OCI-LY7 (cell line): ENCODE results near the gene COL23A1. TPM values are rescaled to one million over a fixed set of nuclear protein-coding genes. Genes with fewer than 3 reads are reported as not detected.

Experiments used
- BruUV-seq: library from RNA; stranded (reverse); fragments of 400-500 nt; replicated peaks from 2 replicates; lab custom pipeline; 2021; lab: Mats Ljungman, UMichigan
- CTCF ChIA-PET: fragments of 300-600 bp; sonication (Branson Sonifier 250); formaldehyde crosslinking; loops from one replicate; lab custom pipeline; 2022; ENCODE audit warnings: antibody characterized with exemption; ENCODE audit not compliant: unreplicated experiment; lab: Charles Lee
- POLR2A ChIA-PET: fragments of 300-600 bp; sonication (Branson Sonifier 250); formaldehyde crosslinking; loops from one replicate; lab custom pipeline; 2022; ENCODE audit warnings: antibody characterized with exemption; lab: Charles Lee
- DNase-seq: peaks from one replicate; pipeline ENCODE4 v3.0.0-alpha.2; 2015; ENCODE audit warnings: low spot score
- H2AFZ ChIP-seq: fragments of 200-600 bp; sonication (generic), shearing (Covaris generic); 2 replicates; pipeline ENCODE4 v1.6.1; 2014; ENCODE audit warnings: mild to moderate bottlenecking, antibody characterized with exemption, low read length, moderate library complexity
- H3K27ac ChIP-seq: fragments of 200-600 bp; sonication (generic); 2 replicates; pipeline ENCODE4 v1.5.1; 2014; ENCODE audit warnings: mixed run types, low read depth, mild to moderate bottlenecking, moderate library complexity, low read length, inconsistent platforms; ENCODE audit not compliant: poor library complexity, severe bottlenecking
- H3K36me3 ChIP-seq: fragments of 200-600 bp; sonication (generic); 2 replicates; pipeline ENCODE4 v1.6.1; 2014; ENCODE audit warnings: mild to moderate bottlenecking, antibody characterized with exemption, low read length, moderate library complexity, mixed read lengths; ENCODE audit not compliant: insufficient read depth
- H3K4me1 ChIP-seq: fragments of 200-600 bp; sonication (generic); 2 replicates; pipeline ENCODE4 v1.5.1; 2014; ENCODE audit warnings: mild to moderate bottlenecking, low read length; ENCODE audit not compliant: insufficient read depth, poor library complexity, severe bottlenecking
- H3K4me2 ChIP-seq: fragments of 200-600 bp; sonication (generic); 2 replicates; pipeline ENCODE4 v1.6.1; 2014; ENCODE audit warnings: mild to moderate bottlenecking, low read length
- H3K4me3 ChIP-seq: fragments of 200-600 bp; sonication (generic); 2 replicates; pipeline ENCODE4 v1.5.1; 2014; ENCODE audit warnings: mild to moderate bottlenecking, low read depth, low read length; ENCODE audit not compliant: poor library complexity, severe bottlenecking
- H3K79me2 ChIP-seq: fragments of 200-600 bp; sonication (generic); 2 replicates; pipeline ENCODE4 v1.6.1; 2016; ENCODE audit warnings: low read depth, mild to moderate bottlenecking, low read length, moderate library complexity, mixed read lengths; ENCODE audit not compliant: insufficient read depth
- H3K9me2 ChIP-seq: fragments of 200-600 bp; sonication (generic); 2 replicates; pipeline ENCODE4 v1.6.1; 2016; ENCODE audit warnings: mild to moderate bottlenecking, low read length, mixed read lengths; ENCODE audit not compliant: insufficient read depth
- H3K9me3 ChIP-seq: fragments of 200-600 bp; sonication (generic); 2 replicates; pipeline ENCODE4 v1.6.1; 2014; ENCODE audit warnings: mild to moderate bottlenecking, mixed run types, low read length, mixed read lengths
- H4K20me1 ChIP-seq: fragments of 200-600 bp; sonication (generic); 2 replicates; pipeline ENCODE4 v1.6.1; 2014; ENCODE audit warnings: mild to moderate bottlenecking, antibody characterized with exemption, low read length, moderate library complexity, mixed read lengths; ENCODE audit not compliant: insufficient read depth
- EZH2phosphoT487 ChIP-seq: fragments of 200-600 bp; sonication (generic); IDR thresholded peaks from 2 replicates; pipeline ENCODE4 v1.6.1; 2018; ENCODE audit warnings: low read depth, borderline replicate concordance, mild to moderate bottlenecking, mixed run types, antibody characterized with exemption, low read length, moderate library complexity, mixed read lengths
- intact Hi-C: fragments of 100-400 bp; cut with micrococcal nuclease; formaldehyde crosslinking; loops from one replicate; pipeline ENCODE4 v1.10.0; 2022; ENCODE audit not compliant: unreplicated experiment
- total RNA-seq, 2 experiments: library from RNA; depleted of rRNA in 1 of 2; stranded (reverse); fragments of >200 nt in 1 of 2; shearing (Covaris generic) in 1 of 2; gene quantifications; 2 replicates each; pipeline ENCODE4 v1.2.3, GENCODE V29; 2014 to 2022
- TF ChIP-seq, protein P1 (sequence below): fragments of 200-600 bp; sonication (generic); conservative IDR thresholded peaks from 2 replicates; pipeline ENCODE4 v1.5.1; 2014; ENCODE audit warnings: mild to moderate bottlenecking, antibody characterized with exemption, low read length, moderate library complexity, mixed read lengths

The COL23A1 gene
- total RNA-seq, 2 experiments from 2014 or later: 0.53 TPM; not detected in 1

DNA sequence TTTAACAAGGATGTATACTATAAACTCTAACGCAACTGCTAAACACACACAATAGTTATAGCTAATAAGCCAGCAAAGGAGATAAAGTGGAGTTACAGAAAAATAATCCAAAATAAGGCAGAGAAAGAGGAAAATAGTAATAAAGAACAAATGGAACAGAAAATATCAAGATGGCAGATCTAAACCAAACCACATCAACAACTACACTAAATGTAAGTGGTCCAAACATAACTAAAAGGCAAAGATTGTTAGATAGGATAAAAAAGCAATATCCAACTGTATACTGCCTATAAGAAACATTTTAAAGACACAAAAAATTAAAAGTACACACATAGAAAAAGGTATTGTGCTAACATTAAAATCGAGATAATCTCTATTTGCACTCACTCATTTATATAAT is 5.6 kb upstream of the COL23A1 start:
- peaks cover 31% of the 10 kb centered on the region for H3K36me3 ChIP-seq
- TF ChIP-seq EZH2phosphoT487: no peak
- no peak overlapping the region for H3K27ac ChIP-seq
- H3K9me3 ChIP-seq: peaks cover 23% of the 10 kb centered on the region; the same call in 1 of the 2 replicates
- H4K20me1 ChIP-seq: no peaks in the 10 kb centered on the region
- no TSS peak for BruUV-seq
- H2AFZ ChIP-seq: no peak overlapping the region
- H3K4me3 ChIP-seq: no peak overlapping the region
- POLR2A ChIA-PET: no interaction called here
- no peaks in the 10 kb centered on the region for H3K79me2 ChIP-seq
- DNase-seq: no peak
- intact Hi-C loops: no loop called here
- H3K4me2 ChIP-seq: no peak overlapping the region
- no peaks in the 10 kb centered on the region for H3K9me2 ChIP-seq
- H3K4me1 ChIP-seq: no peaks in the 10 kb centered on the region
- CTCF ChIA-PET: no interaction called here

DNA sequence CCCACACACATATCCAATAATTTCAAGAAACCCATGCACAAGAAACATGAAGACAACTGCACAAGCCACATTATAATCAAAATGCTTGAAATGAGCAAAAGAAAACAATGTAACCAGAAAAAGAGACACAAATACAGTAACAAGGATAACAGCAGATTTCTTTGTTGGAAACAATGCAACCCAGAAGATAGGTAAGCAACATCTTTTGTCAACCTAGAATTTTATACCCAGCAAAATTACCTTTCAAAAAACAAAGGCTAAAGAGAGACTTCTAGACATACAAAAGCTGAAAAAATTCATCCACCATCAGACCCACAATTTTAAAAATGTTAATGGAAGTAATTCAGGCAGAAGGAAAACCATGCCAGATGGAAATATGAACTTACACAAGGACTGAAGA is 5.0 kb upstream of the COL23A1 start:
- no peak overlapping the region for H3K4me2 ChIP-seq
- H4K20me1 ChIP-seq: no peaks in the 10 kb centered on the region
- peaks cover 23% of the 10 kb centered on the region; the same call in 1 of the 2 replicates for H3K9me3 ChIP-seq
- no peak overlapping the region for H2AFZ ChIP-seq
- H3K79me2 ChIP-seq: no peaks in the 10 kb centered on the region
- peak; percentile 6 for DNase-seq
- ChIA-PET CTCF (no interaction called here), POLR2A (no interaction called here)
- H3K27ac ChIP-seq: no peak overlapping the region
- H3K36me3 ChIP-seq: peaks cover 25% of the 10 kb centered on the region
- TF ChIP-seq EZH2phosphoT487: no peak
- H3K9me2 ChIP-seq: no peaks in the 10 kb centered on the region
- H3K4me1 ChIP-seq: no peaks in the 10 kb centered on the region
- intact Hi-C loops: no loop called here
- no peak overlapping the region for H3K4me3 ChIP-seq
- BruUV-seq: no TSS peak

GRCh38 chr5:178590924-178591423 is 781 bp upstream of the COL23A1 start:
- no peak overlapping the region for H3K4me2 ChIP-seq
- H3K9me3 ChIP-seq: peaks cover 16% of the 10 kb centered on the region; the same call in 1 of the 2 replicates
- no TSS peak for BruUV-seq
- H3K4me1 ChIP-seq: no peaks in the 10 kb centered on the region
- H3K36me3 ChIP-seq: no peaks in the 10 kb centered on the region
- CTCF ChIA-PET: no interaction called here
- no peaks in the 10 kb centered on the region for H3K79me2 ChIP-seq
- no peaks in the 10 kb centered on the region for H4K20me1 ChIP-seq
- POLR2A ChIA-PET: no interaction called here
- TF ChIP-seq, protein P1, sequence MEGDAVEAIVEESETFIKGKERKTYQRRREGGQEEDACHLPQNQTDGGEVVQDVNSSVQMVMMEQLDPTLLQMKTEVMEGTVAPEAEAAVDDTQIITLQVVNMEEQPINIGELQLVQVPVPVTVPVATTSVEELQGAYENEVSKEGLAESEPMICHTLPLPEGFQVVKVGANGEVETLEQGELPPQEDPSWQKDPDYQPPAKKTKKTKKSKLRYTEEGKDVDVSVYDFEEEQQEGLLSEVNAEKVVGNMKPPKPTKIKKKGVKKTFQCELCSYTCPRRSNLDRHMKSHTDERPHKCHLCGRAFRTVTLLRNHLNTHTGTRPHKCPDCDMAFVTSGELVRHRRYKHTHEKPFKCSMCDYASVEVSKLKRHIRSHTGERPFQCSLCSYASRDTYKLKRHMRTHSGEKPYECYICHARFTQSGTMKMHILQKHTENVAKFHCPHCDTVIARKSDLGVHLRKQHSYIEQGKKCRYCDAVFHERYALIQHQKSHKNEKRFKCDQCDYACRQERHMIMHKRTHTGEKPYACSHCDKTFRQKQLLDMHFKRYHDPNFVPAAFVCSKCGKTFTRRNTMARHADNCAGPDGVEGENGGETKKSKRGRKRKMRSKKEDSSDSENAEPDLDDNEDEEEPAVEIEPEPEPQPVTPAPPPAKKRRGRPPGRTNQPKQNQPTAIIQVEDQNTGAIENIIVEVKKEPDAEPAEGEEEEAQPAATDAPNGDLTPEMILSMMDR: no peak
- TF ChIP-seq EZH2phosphoT487: no peak
- H3K9me2 ChIP-seq: no peaks in the 10 kb centered on the region
- intact Hi-C loops: no loop called here
- DNase-seq: no peak
- H2AFZ ChIP-seq: no peak overlapping the region
- H3K27ac ChIP-seq: no peak overlapping the region
- H3K4me3 ChIP-seq: no peak overlapping the region
